GM21619 (cell line): Measurements from ENCODE around the gene POLR2L.

Experiments used
- ATAC-seq: cut with Tn5 transposase; IDR thresholded peaks from one replicate; pipeline ENCODE4 v1.9.1; 2021; ENCODE audit not compliant: unreplicated experiment

Gene POLR2L

GRCh38 chr11:869399-870126, 27.2 kb upstream of the POLR2L start:
- no peak for ATAC-seq

- no peak for ATAC-seq
Observed at GRCh38 chr11:868802-869201, 26.5 kb upstream of the POLR2L start.

DNA sequence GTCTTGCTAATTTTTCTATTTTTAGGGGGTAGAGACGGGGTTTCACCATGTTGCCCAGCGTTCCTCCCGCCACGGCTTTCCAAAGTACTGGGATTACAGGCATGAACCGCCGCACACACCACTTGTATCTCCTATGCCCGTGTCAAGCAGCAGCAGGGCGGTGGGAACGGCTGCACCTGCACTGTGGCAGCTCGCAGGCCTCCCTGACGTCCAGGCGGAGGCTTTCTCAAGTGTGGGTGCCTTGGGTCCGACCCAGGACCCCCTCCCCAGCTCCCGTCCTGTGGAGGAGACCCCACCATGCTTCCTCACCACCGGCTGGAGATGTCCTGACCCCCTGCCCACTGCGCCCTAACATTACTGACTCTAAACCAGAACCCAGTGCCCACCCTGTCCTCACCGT, 26.1 kb upstream of the POLR2L start:
- ATAC-seq, result no peak

DNA sequence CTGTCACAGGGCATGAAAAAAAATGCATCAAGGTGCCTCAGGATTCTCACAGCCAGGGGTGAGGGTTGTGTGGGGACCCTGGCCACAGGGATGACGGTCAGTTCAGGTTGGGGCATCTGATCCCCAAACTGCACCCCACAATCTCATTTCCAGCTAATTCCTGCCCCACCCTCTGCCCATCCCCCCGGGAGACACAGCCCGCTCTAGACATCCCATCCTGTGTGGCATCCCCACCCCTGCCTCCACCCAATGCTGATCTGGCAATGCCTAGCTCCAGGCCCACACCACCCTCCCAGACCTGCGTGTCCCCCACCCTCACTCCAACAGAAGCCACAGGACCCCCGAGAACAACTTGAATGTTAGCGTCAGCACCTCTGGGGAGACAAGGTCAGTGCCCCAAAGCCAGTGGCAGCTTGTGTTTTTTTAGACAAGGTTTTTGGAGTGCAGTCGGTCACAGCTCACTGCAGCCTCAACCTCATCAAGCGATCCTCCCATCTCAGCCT, 25.6 kb upstream of the POLR2L start:
- no peak for ATAC-seq

DNA sequence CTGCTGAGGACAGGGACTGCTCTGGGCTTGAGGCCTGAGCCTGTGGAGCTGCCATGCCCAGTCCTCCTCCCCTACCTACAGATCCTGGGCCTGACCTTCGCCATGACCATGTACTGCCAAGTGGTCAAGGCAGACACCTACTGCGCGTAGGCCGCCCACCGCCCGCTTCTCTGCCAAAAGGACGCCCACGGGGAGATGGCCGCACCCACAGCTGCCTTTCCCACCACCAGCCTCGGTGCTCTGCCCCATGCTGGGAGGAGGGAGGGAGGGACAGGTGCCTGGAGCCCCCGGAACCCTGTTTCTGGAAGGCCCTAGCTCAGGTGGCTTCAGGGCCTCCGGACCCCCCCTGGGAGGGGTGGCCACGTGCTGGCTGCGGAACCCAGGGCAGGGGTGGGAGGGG, 24.2 kb upstream of the POLR2L start:
- no peak for ATAC-seq

GRCh38 chr11:865462-866430, 23.4 kb upstream of the POLR2L start:
- no peak for ATAC-seq

- no peak for ATAC-seq
Observed at GRCh38 chr11:864898-865297, 22.6 kb upstream of the POLR2L start.

DNA sequence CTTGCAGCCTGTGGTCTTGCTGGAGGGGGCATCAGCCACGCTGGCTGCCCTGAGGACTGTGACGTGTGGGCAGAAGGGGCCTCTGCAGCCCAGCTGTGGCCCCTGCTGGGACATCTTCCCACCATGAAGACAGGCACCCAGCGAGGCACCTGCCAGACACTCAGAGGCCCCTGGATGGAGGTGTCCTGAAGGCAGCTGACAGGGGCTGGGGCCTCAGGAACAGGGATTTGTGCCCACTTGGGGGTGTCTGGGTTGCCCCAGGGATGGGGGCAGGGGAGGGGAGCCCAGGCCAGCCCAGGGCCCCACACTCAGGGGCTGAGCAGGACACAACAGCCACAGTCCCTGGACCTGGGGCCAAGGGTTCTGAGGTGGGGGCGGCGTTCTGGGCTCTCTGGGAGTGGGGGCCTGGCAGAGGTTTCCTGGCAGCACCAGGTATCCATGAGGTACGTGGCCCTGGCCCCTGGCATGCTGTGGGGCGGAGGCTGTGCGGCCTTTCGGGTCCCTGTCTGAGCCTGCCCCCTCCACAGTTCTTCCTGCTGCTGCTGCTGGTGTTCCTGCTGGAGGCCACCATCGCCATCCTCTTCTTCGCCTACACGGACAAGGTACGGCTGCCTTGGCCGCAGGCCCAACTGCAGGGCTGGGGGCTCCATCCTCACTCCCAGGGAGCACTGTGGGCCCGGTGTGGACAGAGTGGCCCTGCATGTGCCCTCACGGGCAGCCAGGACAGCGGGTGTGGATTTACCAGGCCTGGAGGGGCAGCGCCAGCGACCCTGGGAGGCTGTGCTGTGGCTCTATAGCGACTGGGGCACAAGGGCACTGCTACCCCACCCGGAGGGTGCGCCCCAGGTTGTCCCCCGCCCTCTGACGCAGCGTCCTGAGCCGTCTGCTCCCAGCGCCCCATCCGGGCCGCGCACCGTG, 21.8 kb upstream of the POLR2L start:
- no peak for ATAC-seq

DNA sequence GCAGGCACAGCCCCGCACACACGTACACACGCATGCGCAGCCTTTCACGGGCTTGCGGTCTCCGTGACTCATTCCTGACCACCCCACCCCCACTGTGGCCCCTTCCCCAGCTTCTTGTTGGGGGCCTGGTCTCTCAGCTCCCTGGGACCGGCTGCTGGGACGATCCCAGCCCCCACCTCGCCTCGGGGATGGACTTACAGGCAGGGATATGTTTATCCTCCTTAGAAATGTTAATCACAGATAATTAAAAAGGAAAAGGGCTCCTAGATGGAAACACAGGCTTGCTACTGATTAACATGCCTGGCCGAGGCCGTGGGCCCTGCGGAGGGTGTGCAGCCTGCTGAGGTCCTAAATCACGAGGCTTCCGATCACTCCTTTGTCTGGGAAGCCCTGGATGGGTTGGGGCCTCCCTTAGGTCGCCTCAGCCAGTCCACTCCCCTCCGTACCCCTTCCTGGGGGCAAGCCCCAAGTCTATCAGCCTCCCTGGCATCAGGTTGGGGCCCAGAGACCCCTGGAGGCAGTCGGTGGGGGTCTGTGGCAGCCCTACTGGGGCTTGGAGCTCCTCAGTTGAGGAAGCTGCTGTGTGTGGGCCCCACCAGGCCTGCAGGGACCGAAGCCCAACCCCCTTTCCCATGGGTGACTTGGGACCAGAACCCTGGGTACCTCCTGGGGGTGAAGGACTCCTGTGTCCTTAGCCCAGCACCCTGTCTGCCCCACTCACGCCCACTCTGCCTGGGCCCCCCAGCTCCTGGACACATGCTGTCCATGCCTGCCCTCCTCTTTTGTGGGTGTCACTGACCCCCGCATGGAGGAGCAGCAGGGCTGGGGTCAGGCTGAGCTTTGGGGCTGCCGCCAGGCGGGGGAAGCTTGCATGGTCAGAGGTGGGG, 20.9 kb upstream of the POLR2L start:
- no peak for ATAC-seq

DNA sequence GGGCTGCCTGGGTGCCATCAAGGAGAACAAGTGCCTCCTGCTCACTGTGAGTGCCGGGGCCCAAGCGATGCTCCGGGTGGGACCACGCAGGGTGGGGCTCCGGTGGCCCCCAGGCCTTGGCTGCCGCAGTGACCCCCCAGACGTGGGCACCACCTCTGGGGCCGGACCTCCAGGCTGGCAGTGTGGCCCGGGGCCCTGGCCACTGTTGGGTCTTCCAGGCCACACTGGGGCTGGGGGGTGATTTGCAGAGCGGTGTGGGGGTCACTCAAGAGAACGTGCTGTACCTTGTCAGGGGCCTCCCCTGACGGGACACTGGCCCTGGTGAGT, 20.3 kb upstream of the POLR2L start:
- no peak for ATAC-seq

- no peak for ATAC-seq
Observed at GRCh38 chr11:862081-862661, 19.8 kb upstream of the POLR2L start.

- no peak for ATAC-seq
Observed at GRCh38 chr11:861105-861479, 18.8 kb upstream of the POLR2L start.

DNA sequence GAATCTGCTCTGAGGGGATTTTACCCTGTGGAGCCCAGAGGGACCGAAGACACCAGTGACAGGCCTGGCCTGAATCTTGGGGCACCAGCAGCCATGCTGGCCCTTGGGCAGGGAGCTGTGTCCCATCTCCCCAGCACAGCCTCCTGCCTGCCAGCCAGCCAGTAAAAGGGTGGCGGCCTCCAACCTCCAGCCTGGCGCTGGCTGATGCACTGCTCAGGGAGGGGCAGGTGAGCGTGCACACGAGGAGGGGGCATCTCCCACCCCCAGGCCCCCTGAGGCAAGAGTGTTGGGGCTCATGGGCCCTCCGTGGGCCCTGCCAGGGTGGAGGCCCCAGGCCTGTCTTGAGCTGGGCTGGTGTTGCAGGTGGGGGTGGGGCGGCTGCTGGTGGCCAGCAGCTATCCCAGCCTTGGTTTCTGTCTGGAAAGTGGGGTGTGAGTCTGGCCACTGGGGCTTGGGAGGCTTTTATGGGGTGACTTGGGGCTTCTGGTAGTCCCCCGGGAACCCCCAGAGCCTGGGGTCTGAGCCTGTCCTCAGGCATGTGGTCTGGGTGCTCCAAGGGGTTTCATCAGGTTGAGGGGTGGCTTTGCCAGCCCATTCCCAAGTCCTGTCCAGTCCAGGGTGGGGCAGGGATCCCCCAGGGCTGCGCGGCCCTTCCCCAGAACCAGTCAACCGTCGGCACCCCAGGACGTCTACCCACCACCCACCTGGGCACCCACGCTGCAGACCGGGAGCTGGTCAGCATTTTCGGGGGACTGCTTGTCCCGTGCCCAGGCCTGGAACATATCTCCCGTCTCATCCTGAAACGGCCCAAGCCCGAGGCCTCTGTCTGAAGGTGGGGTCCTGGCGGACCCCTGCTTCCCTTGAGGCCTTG, 18.1 kb upstream of the POLR2L start:
- ATAC-seq, result no peak

- ATAC-seq, result no peak
Observed at GRCh38 chr11:859394-860131, 17.2 kb upstream of the POLR2L start.

DNA sequence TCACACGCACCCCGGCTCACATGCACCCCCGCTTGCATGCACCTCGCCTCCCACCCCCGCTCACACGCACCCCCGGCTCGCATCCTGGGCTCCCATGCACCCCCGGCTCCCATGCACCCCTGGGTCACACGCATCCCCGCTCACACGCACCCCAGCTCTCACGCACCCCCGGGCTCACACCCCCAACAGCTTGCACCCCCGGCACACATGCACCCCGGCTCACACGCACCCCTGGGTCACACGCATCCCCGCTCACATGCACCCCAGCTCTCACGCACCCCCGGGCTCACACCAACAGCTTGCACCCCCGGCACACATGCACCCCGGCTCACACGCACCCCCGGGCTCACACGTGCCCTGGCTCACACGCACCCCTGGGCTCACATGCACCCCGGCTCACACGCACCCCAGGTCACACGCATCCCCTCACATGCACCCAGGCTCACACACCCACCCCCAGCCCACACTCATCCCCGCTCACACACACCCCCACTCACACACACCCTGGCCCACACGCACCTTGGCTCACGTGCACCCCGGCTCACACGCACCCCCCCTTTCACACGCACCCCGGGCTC, 16.5 kb upstream of the POLR2L start:
- no peak for ATAC-seq

DNA sequence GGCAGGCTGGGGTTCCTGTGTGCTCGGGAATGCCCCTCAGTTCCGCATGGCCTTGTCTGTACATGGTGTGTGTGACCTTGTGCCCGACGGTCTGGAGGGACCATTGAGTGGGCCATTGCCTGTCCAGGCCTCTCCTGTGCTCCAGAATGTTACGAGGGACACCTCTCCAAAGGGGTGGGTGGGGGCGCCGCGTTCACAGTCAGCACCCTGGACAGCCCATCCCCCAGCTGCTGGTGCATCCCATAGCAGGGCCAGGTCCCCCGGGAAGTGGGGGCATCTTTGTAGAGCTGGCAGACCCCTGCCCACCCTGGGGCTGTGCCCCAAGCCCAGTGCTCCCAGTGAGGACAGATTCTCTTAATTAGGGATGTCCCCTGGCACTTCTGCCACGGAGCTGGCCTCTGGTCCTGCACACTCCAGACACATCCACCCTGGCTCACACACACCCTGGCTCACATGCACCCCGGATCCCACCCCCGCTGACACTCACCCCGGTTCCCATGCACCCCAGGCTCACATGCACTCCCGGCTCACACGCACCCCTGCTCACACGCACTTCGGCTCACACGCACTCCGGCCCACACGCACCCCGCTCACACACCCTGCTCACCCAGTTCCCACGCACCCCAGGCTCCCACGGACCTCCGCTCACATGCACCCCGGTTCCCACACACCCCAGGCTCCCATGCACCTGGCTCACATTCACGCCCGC, 15.9 kb upstream of the POLR2L start:
- ATAC-seq, result no peak

- no peak for ATAC-seq
Observed at GRCh38 chr11:856397-856796, 14.1 kb upstream of the POLR2L start.
